GM18502 (cell line): ENCODE data around the gene USP35.
"Not testable (repeated sequence)": the region's sequence is repeated elsewhere in the genome, so short reads cannot be mapped to it uniquely, and the experiment has no call there.

Experiments used
- ATAC-seq: cut with Tn5 transposase; IDR thresholded peaks from one replicate; pipeline ENCODE4 v1.9.1; 2021; ENCODE audit warnings: mild to moderate bottlenecking; ENCODE audit not compliant: unreplicated experiment, poor library complexity

USP35 gene

GRCh38 chr11:78228467-78228866, 39.7 kb downstream of the USP35 start:
- ATAC-seq, result peak; percentile 71

- ATAC-seq, result no peak
Observed at GRCh38 chr11:78229106-78229505, 40.4 kb downstream of the USP35 start.

GRCh38 chr11:78230161-78230877, 41.6 kb downstream of the USP35 start:
- ATAC-seq, result no peak

- ATAC-seq, result no peak
Observed at GRCh38 chr11:78231962-78232501, 43.3 kb downstream of the USP35 start.

GRCh38 chr11:78233046-78233445, 44.3 kb downstream of the USP35 start:
- not testable (repeated sequence) for ATAC-seq

GRCh38 chr11:78234006-78234405, 45.3 kb downstream of the USP35 start:
- ATAC-seq, result no peak

GRCh38 chr11:78237293-78238046, 48.8 kb downstream of the USP35 start:
- no peak for ATAC-seq

GRCh38 chr11:78239781-78240180, 51.1 kb downstream of the USP35 start:
- ATAC-seq, result no peak

- no peak for ATAC-seq
Observed at GRCh38 chr11:78241475-78241874, 52.8 kb downstream of the USP35 start.

GRCh38 chr11:78244080-78244479, 55.4 kb downstream of the USP35 start:
- no peak for ATAC-seq

GRCh38 chr11:78244546-78245255, 56.0 kb downstream of the USP35 start:
- ATAC-seq, result no peak

- ATAC-seq, result no peak
Observed at GRCh38 chr11:78248191-78248590, 59.5 kb downstream of the USP35 start.

GRCh38 chr11:78248903-78249302, 60.2 kb downstream of the USP35 start:
- no peak for ATAC-seq

GRCh38 chr11:78250099-78250498, 61.4 kb downstream of the USP35 start:
- no peak for ATAC-seq

GRCh38 chr11:78251083-78251775, 62.5 kb downstream of the USP35 start:
- ATAC-seq, result no peak

- ATAC-seq, result no peak
Observed at GRCh38 chr11:78253797-78254196, 65.1 kb downstream of the USP35 start.

- ATAC-seq, result no peak
Observed at GRCh38 chr11:78254268-78254667, 65.5 kb downstream of the USP35 start.

GRCh38 chr11:78255919-78256318, 67.2 kb downstream of the USP35 start:
- no peak for ATAC-seq

GRCh38 chr11:78256962-78257361, 68.2 kb downstream of the USP35 start:
- no peak for ATAC-seq

GRCh38 chr11:78257654-78258053, 68.9 kb downstream of the USP35 start:
- ATAC-seq, result no peak
